NCI-H524 treated with DMSO at 0.1 percent for 48 hours (cell line): ENCODE measurements around the gene ERBB4.
"Not testable (repeated sequence)": the region's sequence is repeated elsewhere in the genome, so short reads cannot be mapped to it uniquely, and the experiment has no call there.

Experiments
- DNase-seq: peaks from one replicate; lab custom pipeline; 2025; lab: John Stamatoyannopoulos, UW

Gene ERBB4

GRCh38 chr2:211724933-211725332 lies 813.7 kb downstream of the ERBB4 start:
- DNase-seq: no peak

GRCh38 chr2:211723398-211723797 lies 815.2 kb downstream of the ERBB4 start:
- no peak for DNase-seq

GRCh38 chr2:211722928-211723327 lies 815.7 kb downstream of the ERBB4 start:
- no peak for DNase-seq

GRCh38 chr2:211721874-211722273 lies 816.7 kb downstream of the ERBB4 start:
- not testable (repeated sequence) for DNase-seq

GRCh38 chr2:211709389-211709788 lies 829.2 kb downstream of the ERBB4 start:
- no peak for DNase-seq

- no peak for DNase-seq
These were observed 845.9 kb downstream of the ERBB4 start for GRCh38 chr2:211692689-211693088.

GRCh38 chr2:211690736-211691135 lies 847.9 kb downstream of the ERBB4 start:
- no peak for DNase-seq

GRCh38 chr2:211688196-211688595 lies 850.4 kb downstream of the ERBB4 start:
- DNase-seq: no peak

- no peak for DNase-seq
These were observed 863.9 kb downstream of the ERBB4 start for GRCh38 chr2:211674715-211675114.

- no peak for DNase-seq
These were observed 865.3 kb downstream of the ERBB4 start for GRCh38 chr2:211673133-211673905.

GRCh38 chr2:211671977-211672376 lies 866.6 kb downstream of the ERBB4 start:
- DNase-seq: no peak

GRCh38 chr2:211665299-211665698 lies 873.3 kb downstream of the ERBB4 start:
- no peak for DNase-seq

- no peak for DNase-seq
These were observed 874.3 kb downstream of the ERBB4 start for GRCh38 chr2:211664321-211664720.

GRCh38 chr2:211654211-211654780 lies 884.3 kb downstream of the ERBB4 start:
- DNase-seq: no peak

GRCh38 chr2:211652327-211652726 lies 886.3 kb downstream of the ERBB4 start:
- DNase-seq: no peak

GRCh38 chr2:211649331-211649730 lies 889.3 kb downstream of the ERBB4 start:
- no peak for DNase-seq

GRCh38 chr2:211631503-211631902 lies 907.1 kb downstream of the ERBB4 start:
- no peak for DNase-seq

GRCh38 chr2:211623096-211623495 lies 915.5 kb downstream of the ERBB4 start:
- DNase-seq: no peak

- DNase-seq: no peak
These were observed 917.6 kb downstream of the ERBB4 start for GRCh38 chr2:211620986-211621385.

- no peak for DNase-seq
These were observed 920.8 kb downstream of the ERBB4 start for GRCh38 chr2:211617803-211618202.

GRCh38 chr2:211611621-211612020 lies 927.0 kb downstream of the ERBB4 start:
- no peak for DNase-seq

- no peak for DNase-seq
These were observed 927.5 kb downstream of the ERBB4 start for GRCh38 chr2:211611061-211611518.

GRCh38 chr2:211609127-211609526 lies 929.5 kb downstream of the ERBB4 start:
- no peak for DNase-seq

- DNase-seq: no peak
These were observed 939.5 kb downstream of the ERBB4 start for GRCh38 chr2:211599146-211599545.
